ENCODE results near the gene HNRNPF. TPM values are rescaled to one million over a fixed set of nuclear protein-coding genes. Genes with fewer than 3 reads are reported as not detected.
"Not testable (repeated sequence)": the region's sequence is repeated elsewhere in the genome, so short reads cannot be mapped to it uniquely, and the experiment has no call there.

HNRNPF gene
- total and polyA plus RNA-seq, 2 donors (not counting 3 experiments of a cell fraction or from before 2014, with no cell fraction given) = 144 to 230 TPM

- ChIA-PET CTCF (no interaction called here), POLR2A (no interaction called here)
- no peaks in the 10 kb centered on the region for H3K27me3 ChIP-seq (ENCODE audit: control insufficient read depth in 2 of 2, insufficient read depth in 2 of 2, low read length in 2 of 2)
- no peak overlapping the region for H3K27ac ChIP-seq (ENCODE audit: insufficient read depth, low read depth, low read length)
- H3K4me1 ChIP-seq (ENCODE audit: control insufficient read depth, extremely low read depth, insufficient read depth, low read length) = no peaks in the 10 kb centered on the region
- BruUV-seq (replicated peaks) = no TSS peak
- no peak overlapping the region for H2AFZ ChIP-seq (ENCODE audit: low read depth, low read length)
- H3K9me1 ChIP-seq (replicated peaks; ENCODE audit: control insufficient read depth, extremely low read depth, insufficient read depth, low read length) = no peaks in the 10 kb centered on the region
- no peak for TF ChIP-seq POLR2A (IDR thresholded peaks at IDR 0.05; ENCODE audit: low read depth, low read length)
- TF ChIP-seq POLR2AphosphoS5 (IDR thresholded peaks at IDR 0.05; ENCODE audit: insufficient read depth, low read depth, low read length) = no peak
- no peak for TF ChIP-seq EZH2 (IDR thresholded peaks at IDR 0.05; ENCODE audit: borderline replicate concordance, low read depth, low read length, severe bottlenecking)
- no peak for TF ChIP-seq CTCF (IDR thresholded peaks at IDR 0.05; ENCODE audit: extremely low read depth in 1 of 2, insufficient read depth in 1 of 2, low read depth in 1 of 2, low read length in 2 of 2)
- TF ChIP-seq JUN (IDR thresholded peaks at IDR 0.05; ENCODE audit: borderline replicate concordance, insufficient read depth, insufficient read length, low read depth) = no peak
- dilution Hi-C loops (cut with MboI; ENCODE audit: extremely low pct_ligation_motif_present, low sequenced_read_pairs) = no loop called here
- DNase-seq (ENCODE audit: low read depth, low spot score) = no peak
- no peak for FAIRE-seq
- H3K9me3 ChIP-seq (replicated peaks; ENCODE audit: control insufficient read depth, insufficient read depth, low read length) = no peaks in the 10 kb centered on the region
- no peaks in the 10 kb centered on the region for H3K79me2 ChIP-seq (ENCODE audit: control insufficient read depth, insufficient read depth, low read length)
- no peaks in the 10 kb centered on the region for H4K20me1 ChIP-seq (replicated peaks; ENCODE audit: control insufficient read depth, extremely low read depth, insufficient read depth, low read length)
- H3K4me3 ChIP-seq (replicated peaks in 1 of 3; ENCODE audit: insufficient read depth in 1 of 3, low read depth in 1 of 3, low read length in 3 of 3) = no peak overlapping the region
- intact Hi-C loops (cut with micrococcal nuclease) = no loop called here
- no peaks in the 10 kb centered on the region for H3K36me3 ChIP-seq (ENCODE audit: control insufficient read depth in 2 of 2, extremely low read depth in 1 of 2, insufficient read depth in 2 of 2, low read length in 2 of 2)
- H3K9ac ChIP-seq (replicated peaks; ENCODE audit: extremely low read depth, insufficient read depth, low read length) = no peak overlapping the region
- H3K4me2 ChIP-seq (ENCODE audit: insufficient read depth, low read length) = no peak overlapping the region
Measured at GRCh38 chr10:43338117-43338516, 70.9 kb downstream of the HNRNPF start.

- DNase-seq (ENCODE audit: low read depth, low spot score); intact Hi-C loops (cut with micrococcal nuclease); H3K9me3 ChIP-seq (replicated peaks; ENCODE audit: control insufficient read depth, insufficient read depth, low read length); H3K9ac ChIP-seq (replicated peaks; ENCODE audit: extremely low read depth, insufficient read depth, low read length); H3K27me3 ChIP-seq (ENCODE audit: control insufficient read depth in 2 of 2, insufficient read depth in 2 of 2, low read length in 2 of 2); H3K79me2 ChIP-seq (ENCODE audit: control insufficient read depth, insufficient read depth, low read length); H3K4me2 ChIP-seq (ENCODE audit: insufficient read depth, low read length); BruUV-seq (replicated peaks); H2AFZ ChIP-seq (ENCODE audit: low read depth, low read length); dilution Hi-C loops (cut with MboI; ENCODE audit: extremely low pct_ligation_motif_present, low sequenced_read_pairs); H3K27ac ChIP-seq (ENCODE audit: insufficient read depth, low read depth, low read length); FAIRE-seq; H3K9me1 ChIP-seq (replicated peaks; ENCODE audit: control insufficient read depth, extremely low read depth, insufficient read depth, low read length); H3K4me1 ChIP-seq (ENCODE audit: control insufficient read depth, extremely low read depth, insufficient read depth, low read length); H3K4me3 ChIP-seq (replicated peaks in 1 of 3; ENCODE audit: insufficient read depth in 1 of 3, low read depth in 1 of 3, low read length in 3 of 3); H4K20me1 ChIP-seq (replicated peaks; ENCODE audit: control insufficient read depth, extremely low read depth, insufficient read depth, low read length); H3K36me3 ChIP-seq (ENCODE audit: control insufficient read depth in 2 of 2, extremely low read depth in 1 of 2, insufficient read depth in 2 of 2, low read length in 2 of 2); POLR2A ChIA-PET; CTCF ChIA-PET: not testable (repeated sequence)
Measured at GRCh38 chr10:43337536-43337935, 71.5 kb downstream of the HNRNPF start.
